SKM-1 treated with dmso at 0.1 percent for 144 hours (cell line): Measurements from ENCODE around the gene NCBP1.
A peak's percentile ranks its signal among the peaks of the same experiment; 100 is the strongest.
"Not testable (repeated sequence)": the region's sequence is repeated elsewhere in the genome, so short reads cannot be mapped to it uniquely, and the experiment has no call there.

ENCODE experiments used
- DNase-seq: peaks from one replicate; lab custom pipeline; 2025; ENCODE audit not compliant: unreplicated experiment; lab: John Stamatoyannopoulos, UW

The NCBP1 gene

GRCh38 chr9:97668485-97668884 is 34.9 kb downstream of the NCBP1 start:
- DNase-seq, result no peak

DNA sequence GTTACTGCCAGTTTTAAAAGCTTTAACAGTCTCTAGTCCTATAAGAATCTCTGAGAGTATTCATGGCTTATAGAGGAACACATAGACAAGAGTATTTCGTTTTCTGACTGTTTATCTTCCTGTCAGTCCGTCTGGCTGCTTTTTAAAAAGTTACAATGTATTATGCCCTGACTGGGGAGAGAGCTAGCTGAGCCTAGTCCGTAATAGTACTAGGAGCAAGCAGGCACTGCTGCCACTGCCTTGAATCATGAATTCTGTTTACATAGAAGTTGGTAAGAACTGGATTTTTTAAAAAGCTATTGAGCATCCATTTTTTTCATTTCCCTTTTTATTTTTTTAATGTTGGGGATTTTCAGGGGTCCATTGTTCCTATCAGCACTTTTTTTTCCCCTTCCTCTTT is 37.0 kb downstream of the NCBP1 start:
- no peak for DNase-seq

- DNase-seq, result no peak
These were observed 38.8 kb downstream of the NCBP1 start for GRCh38 chr9:97672403-97672802.

GRCh38 chr9:97673922-97674321 is 40.3 kb downstream of the NCBP1 start:
- DNase-seq, result no peak

- DNase-seq, result no peak
These were observed 42.0 kb downstream of the NCBP1 start for GRCh38 chr9:97675655-97676054.

DNA sequence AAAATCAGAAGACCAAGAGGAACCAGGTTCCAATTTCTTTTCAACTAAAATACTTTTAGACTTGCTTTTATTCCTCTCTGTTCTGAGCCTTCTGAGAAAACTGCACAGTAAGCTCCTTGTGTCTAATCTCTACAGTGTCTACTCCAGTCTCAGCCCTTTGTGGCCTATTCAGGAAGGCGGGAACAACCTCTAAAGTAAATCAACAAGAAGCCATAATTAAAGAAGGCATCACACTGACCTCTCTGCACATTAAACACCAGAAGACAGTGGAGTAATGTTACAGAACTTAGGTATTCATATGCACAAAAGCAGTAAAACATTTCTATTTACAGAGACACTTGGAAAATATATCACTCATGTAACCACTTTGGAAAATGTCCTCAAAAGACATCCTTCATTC is 48.6 kb downstream of the NCBP1 start:
- no peak for DNase-seq

DNA sequence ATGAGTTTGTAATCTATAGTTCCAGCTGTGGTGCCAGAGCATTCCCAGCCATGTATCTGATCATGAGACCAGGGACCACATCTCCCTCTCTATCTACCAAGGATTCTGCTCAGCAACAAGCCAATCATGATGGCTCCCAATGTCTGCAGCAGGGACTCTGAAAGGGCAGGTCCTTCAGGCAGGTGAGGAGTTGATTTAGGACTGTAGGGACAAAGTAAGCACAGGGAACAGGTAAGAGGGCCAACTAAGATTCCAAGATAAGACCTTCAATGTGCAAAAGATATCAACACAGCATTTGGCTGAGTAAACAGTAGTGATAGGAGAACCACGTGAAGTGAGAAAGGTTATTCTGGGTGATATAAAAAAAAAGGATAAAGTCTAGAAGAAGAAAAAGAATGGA is 55.0 kb downstream of the NCBP1 start:
- no peak for DNase-seq

DNA sequence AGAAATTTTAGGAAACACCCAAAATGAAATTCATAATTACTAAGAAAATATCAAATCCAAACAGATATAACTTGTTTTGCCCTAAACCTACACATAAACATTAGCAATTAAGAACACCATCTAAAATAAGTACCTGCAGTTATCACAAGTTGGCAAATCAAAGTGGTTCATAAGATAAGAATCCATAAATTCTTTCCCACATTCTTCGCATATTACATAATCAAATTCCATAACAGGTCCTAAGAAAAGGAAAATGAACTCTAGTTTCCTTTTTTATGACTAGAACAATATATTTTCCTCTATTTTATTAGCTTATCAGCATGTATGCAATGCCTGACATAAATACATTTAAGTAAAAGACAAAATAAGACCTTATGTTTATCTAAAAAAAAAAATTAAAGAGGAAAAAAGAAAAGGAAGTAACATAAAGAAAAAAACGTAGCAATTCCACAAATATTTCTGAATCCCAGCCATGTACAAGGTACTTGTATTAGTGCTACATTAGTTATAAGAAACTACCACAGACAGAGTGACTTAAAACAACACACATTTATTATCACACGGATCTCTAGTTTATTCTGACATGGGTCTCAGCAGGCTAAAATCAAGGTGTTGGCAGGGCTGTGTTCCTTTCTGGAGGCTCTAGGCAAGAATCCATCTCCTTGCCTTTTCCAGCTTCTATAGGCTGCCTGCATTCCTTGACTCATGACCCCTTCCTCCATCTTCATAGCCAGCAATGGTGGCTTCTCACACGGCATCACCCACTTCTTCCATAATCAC is 56.0 kb downstream of the NCBP1 start:
- no peak for DNase-seq

DNA sequence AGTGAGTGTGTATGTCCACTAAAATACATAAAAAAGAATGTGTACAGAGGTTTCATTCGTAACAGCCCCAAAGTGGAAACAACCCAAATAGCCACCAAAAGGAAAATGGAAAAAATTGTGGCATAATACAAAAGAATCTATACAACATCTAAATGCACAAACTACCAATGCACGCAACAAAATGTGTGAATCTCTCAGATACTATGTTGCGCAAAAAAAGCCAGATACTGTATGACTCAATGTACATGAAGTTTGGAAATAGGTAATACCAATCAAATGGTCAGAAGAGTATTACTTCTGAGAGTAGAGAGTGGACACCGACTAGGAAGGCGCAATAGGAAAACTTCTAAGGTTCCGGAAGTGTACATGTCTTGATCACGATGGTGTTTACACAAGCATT is 61.1 kb downstream of the NCBP1 start:
- no peak for DNase-seq

GRCh38 chr9:97695390-97695789 is 61.8 kb downstream of the NCBP1 start:
- no peak for DNase-seq

DNA sequence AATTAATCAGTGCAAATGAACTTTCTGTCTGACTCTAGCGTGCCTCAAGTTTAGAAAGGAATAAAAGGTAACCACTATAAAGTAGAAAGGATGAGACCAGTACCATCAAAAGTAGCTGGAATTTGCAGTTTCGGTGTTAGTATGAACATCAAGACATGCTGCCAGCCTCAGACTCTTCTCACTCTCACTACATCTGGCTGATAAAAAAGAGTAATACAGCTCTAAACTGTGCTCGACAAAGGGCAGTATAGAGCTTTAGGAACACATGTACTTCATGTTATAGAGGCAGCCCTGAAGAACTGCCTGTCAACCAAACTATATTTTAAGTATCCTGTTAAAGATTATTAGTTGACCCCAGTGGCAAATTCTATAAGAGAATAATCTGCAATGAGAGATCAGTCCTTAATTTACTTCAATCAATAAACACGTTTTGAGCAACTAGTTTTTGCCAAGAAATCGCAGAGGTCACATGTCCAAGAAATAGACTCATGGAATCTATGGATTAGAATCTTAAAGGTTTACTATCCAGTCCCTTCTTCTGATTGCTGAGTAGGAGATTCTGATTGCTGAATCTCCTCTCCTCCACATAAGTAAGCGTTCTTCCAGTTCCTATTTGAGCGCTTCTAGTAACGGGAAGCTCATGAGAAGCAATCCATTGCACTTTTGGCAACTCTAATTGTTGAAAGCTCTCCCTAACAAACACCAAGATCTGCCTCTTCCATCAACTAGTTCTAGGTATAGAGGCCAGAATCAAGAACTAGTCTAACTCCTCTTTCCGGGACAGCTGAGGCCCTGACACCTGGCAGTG is 62.6 kb downstream of the NCBP1 start:
- no peak for DNase-seq

DNA sequence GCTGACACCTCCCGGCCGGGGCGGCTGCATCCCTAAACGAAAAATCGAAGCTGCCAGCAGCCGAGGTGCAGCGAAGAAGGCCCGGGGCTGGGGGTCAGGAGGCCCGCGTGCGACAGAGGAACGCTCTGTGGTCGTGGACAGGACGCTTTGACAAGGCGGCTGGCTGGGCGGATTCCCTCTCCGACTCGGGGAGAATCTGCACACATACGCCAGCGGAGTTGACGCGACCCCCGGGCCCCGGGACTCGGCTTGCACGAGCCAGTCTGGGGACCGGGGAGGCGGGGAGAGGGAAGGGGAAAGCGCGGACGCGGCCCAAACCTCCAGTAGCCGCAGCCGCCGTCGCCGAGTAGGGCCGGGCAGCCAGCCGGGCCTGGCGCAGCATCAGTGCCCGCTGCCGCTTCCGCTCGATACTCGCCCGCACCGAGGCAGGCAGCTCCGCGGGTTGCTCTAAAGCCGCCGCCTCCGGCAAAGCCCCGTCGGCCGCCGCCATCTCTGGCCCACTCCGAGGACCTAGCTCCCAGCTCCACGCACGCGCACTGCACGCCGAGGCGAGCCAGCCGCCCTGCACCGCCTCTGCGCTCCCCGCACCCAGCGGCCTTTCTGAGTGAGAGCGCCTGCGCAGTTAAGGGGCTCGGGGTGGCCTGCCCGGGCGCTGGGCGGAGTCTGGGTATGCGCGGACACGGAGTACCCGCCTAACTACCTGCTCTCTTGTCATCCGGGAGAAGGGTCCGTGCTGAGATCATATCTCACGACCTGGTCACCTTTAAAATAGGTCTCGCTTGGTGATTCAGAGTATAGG is 63.4 kb downstream of the NCBP1 start, which contains the start of gene XPA:
TSS of gene XPA (minus strand) at position 538 of the 799 bp plus-strand sequence. CDS start at position 490, 48 bp downstream.
- peak; percentile 82 for DNase-seq

DNA sequence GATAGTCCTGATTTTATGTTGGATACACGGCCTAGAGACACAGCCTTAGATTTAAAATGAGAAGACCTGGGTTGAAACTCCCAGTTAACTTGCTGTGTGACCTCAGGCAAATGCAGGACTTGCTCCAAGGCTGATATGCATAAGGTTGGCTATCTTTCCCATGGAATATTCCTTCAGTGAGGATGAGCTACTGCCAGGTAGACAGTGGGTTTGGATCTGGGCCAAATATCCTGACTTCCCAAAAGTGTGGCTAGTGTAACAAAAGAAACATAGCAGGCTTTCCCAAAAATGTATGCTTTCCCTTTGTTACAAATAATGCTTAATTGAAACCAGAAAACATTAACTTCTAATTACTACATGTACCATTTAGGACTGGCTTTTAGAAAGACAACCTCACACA is 64.2 kb downstream of the NCBP1 start:
- DNase-seq, result no peak

GRCh38 chr9:97698865-97699264 is 65.2 kb downstream of the NCBP1 start:
- DNase-seq, result no peak

- not testable (repeated sequence) for DNase-seq
These were observed 65.7 kb downstream of the NCBP1 start for GRCh38 chr9:97699281-97699680.

GRCh38 chr9:97699824-97700223 is 66.2 kb downstream of the NCBP1 start:
- not testable (repeated sequence) for DNase-seq

DNA sequence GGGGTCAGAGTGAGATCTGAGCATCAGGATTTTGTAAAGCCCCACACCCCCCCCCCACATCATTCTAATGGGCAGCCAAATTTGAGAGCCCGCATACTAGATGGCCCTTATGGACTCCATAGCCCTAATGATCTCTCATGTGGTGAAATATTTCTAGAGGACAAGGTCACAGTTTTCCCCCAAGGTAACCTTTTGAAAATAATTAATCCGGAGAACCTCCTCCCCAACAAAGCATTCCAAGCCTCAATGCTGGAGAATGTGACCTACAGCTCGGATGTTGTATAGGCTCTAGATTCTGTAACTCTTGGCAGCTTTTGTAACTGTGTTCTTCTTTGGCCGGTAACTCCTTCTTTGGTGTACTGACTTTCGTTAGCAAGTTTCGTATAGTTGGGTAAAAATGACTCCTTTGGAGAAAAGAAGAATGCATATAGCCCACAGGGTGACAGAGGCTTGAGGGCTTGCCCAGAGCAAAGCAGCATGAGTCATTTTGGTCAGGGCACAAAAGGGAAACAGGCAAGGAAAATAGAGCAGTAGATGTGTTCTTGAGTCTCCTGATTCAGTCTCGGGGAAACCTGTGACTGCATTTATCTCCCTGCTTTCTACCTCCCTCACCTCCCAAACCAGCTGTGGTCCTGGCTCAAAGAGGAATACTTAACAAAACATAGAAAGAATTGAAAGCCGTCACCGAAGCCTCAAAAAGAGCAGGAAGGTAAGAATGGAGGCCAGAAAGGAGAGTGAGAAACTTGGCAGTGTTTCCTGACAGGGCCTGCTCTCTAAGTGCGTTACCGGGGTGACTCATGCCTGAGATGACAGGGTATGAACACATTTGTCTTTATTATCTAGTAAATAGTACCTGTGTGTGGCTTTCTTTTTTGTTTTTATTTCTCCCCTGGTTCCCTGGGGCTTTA is 70.1 kb downstream of the NCBP1 start:
- DNase-seq, result no peak

- DNase-seq, result no peak
These were observed 70.7 kb downstream of the NCBP1 start for GRCh38 chr9:97704345-97704677.

DNA sequence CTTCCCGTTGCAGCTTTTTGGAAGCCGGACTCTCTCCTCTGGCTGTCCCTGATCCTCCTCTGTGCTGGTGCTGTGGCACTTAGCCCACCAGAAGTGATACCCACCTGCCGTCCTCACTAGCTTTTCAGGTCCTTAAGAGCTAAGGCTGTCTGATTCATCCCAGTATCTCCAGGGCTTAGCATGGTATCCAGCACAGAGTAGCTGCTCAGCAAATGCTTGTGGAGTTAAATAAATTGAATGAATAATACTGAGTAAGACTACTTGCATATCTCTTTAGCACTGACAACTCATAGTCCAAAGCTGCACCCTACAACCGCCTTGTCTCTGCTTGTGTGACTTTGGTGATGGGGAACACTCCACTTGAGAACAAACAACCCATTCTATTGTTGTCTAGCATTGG is 71.2 kb downstream of the NCBP1 start:
- no peak for DNase-seq

DNA sequence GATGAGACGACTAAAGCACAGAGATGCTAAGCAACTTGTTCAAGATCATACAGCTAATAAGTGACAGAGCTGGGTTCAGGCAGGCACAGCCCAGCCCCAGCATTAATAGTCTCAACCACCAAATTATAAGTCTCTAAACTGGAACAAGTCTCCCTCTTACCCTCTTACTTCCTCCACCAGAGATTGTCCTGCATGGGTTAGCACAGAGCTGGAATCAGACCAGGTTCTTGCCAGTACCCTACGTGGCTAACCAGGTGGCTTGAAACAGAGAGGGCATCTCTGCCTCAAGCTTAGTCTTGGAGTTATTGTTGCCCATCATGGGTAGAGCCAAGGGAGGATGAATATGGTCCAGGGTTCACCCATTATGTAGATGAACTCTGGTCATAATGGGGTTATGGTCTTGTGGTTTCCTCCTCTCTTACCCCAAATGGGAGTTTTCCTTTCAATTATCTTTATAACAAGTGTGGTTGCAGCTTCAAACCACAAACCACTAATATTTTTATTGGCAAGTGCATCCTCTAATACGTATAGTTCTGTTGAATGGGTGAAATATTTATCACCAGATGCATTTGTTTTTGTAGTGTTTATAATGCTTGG is 71.8 kb downstream of the NCBP1 start:
- DNase-seq, result no peak
